ENCODE results near the gene SH2D3C. TPM values are rescaled to one million over a fixed set of nuclear protein-coding genes. Genes with fewer than 3 reads are reported as not detected.

Gene SH2D3C
- total and polyA plus RNA-seq, 10 of the 15 experiments (the other 5 are each of a cell fraction or from before 2014, with no cell fraction given) = 1.2 to 23.5 (median 16.2) TPM

DNA sequence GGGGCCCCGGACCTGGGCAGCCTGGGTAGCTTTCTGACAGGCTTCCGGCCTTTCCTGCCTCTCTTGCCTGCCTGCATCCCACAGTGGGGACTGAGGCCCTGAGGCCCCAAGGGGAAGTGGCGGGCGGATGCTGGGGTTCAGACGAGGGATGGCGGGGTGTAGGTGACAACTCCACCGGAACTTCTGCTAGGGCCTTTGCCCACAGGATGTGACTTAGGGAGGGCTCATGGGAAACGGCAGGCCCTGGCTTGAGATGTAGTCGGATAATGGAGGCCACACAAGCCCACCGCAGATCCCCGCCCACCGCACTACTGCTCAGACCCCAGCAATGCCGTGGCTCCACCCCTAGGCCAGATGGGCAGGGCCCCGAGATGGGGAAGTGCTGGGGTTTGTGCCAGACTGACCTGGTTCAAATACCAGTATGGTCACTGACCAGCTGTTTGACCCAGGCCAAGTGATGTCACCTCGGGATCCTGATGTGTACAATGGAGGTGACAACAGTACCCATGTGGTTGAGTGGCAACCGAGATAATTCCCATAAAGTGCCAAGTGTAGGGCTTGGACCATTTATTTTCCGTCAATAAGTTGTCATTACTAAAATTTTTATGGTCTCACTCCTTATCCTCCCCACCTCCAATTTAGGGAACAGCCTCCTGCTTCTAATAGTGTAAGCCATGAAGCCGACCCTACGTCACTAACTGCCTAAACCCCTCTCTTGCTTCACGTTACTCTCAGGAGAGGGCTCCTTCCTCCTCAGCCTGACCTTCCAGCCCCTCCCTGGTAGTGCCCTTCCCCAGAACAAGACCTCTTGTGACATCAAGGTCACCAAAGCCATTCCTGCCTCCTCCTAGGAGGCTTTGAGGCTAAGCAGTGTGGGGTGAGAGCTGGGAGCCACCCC lies 4.9 kb upstream of the SH2D3C start (continued):
- TF ChIP-seq, protein P1, sequence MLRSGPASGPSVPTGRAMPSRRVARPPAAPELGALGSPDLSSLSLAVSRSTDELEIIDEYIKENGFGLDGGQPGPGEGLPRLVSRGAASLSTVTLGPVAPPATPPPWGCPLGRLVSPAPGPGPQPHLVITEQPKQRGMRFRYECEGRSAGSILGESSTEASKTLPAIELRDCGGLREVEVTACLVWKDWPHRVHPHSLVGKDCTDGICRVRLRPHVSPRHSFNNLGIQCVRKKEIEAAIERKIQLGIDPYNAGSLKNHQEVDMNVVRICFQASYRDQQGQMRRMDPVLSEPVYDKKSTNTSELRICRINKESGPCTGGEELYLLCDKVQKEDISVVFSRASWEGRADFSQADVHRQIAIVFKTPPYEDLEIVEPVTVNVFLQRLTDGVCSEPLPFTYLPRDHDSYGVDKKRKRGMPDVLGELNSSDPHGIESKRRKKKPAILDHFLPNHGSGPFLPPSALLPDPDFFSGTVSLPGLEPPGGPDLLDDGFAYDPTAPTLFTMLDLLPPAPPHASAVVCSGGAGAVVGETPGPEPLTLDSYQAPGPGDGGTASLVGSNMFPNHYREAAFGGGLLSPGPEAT (IDR thresholded peaks at IDR 0.05; ENCODE audit: low read depth) = peak; percentile 55; the same call in 1 of the 2 replicates
- TF ChIP-seq SREBF1 (IDR thresholded peaks at IDR 0.05; ENCODE audit: low read length) (no peak), TCF3 (IDR thresholded peaks at IDR 0.05; ENCODE audit: borderline replicate concordance, insufficient read depth, low read depth, low read length) (no peak), DPF2 (IDR thresholded peaks at IDR 0.05) (peak; percentile 44; the same call in 1 of the 2 replicates), SUZ12 (IDR thresholded peaks at IDR 0.05; ENCODE audit: unreplicated experiment) (no peak), SMC3 (IDR thresholded peaks at IDR 0.05; ENCODE audit: borderline replicate concordance, low read length) (no peak), ZSCAN29 (IDR thresholded peaks at IDR 0.05) (no peak), SMARCA5 (IDR thresholded peaks at IDR 0.05) (no peak), NR2C1 (IDR thresholded peaks at IDR 0.05) (peak; percentile 15; the same call in 1 of the 2 replicates), RB1 (IDR thresholded peaks at IDR 0.05; ENCODE audit: borderline replicate concordance) (no peak), KLF5 (IDR thresholded peaks at IDR 0.05; ENCODE audit: partially characterized antibody) (no peak), POU2F2 (IDR thresholded peaks at IDR 0.05; ENCODE audit: borderline replicate concordance, low read depth, low read length) (no peak), CEBPB (IDR thresholded peaks at IDR 0.05; ENCODE audit: borderline replicate concordance in 1 of 2, low read depth in 2 of 2, low read length in 2 of 2) (no peak)
- TF ChIP-seq, protein P2, sequence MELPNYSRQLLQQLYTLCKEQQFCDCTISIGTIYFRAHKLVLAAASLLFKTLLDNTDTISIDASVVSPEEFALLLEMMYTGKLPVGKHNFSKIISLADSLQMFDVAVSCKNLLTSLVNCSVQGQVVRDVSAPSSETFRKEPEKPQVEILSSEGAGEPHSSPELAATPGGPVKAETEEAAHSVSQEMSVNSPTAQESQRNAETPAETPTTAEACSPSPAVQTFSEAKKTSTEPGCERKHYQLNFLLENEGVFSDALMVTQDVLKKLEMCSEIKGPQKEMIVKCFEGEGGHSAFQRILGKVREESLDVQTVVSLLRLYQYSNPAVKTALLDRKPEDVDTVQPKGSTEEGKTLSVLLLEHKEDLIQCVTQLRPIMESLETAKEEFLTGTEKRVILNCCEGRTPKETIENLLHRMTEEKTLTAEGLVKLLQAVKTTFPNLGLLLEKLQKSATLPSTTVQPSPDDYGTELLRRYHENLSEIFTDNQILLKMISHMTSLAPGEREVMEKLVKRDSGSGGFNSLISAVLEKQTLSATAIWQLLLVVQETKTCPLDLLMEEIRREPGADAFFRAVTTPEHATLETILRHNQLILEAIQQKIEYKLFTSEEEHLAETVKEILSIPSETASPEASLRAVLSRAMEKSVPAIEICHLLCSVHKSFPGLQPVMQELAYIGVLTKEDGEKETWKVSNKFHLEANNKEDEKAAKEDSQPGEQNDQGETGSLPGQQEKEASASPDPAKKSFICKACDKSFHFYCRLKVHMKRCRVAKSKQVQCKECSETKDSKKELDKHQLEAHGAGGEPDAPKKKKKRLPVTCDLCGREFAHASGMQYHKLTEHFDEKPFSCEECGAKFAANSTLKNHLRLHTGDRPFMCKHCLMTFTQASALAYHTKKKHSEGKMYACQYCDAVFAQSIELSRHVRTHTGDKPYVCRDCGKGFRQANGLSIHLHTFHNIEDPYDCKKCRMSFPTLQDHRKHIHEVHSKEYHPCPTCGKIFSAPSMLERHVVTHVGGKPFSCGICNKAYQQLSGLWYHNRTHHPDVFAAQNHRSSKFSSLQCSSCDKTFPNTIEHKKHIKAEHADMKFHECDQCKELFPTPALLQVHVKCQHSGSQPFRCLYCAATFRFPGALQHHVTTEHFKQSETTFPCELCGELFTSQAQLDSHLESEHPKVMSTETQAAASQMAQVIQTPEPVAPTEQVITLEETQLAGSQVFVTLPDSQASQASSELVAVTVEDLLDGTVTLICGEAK (IDR thresholded peaks at IDR 0.05; ENCODE audit: borderline replicate concordance) = peak; percentile 44; the same call in 1 of the 2 replicates
- TF ChIP-seq, protein P3, sequence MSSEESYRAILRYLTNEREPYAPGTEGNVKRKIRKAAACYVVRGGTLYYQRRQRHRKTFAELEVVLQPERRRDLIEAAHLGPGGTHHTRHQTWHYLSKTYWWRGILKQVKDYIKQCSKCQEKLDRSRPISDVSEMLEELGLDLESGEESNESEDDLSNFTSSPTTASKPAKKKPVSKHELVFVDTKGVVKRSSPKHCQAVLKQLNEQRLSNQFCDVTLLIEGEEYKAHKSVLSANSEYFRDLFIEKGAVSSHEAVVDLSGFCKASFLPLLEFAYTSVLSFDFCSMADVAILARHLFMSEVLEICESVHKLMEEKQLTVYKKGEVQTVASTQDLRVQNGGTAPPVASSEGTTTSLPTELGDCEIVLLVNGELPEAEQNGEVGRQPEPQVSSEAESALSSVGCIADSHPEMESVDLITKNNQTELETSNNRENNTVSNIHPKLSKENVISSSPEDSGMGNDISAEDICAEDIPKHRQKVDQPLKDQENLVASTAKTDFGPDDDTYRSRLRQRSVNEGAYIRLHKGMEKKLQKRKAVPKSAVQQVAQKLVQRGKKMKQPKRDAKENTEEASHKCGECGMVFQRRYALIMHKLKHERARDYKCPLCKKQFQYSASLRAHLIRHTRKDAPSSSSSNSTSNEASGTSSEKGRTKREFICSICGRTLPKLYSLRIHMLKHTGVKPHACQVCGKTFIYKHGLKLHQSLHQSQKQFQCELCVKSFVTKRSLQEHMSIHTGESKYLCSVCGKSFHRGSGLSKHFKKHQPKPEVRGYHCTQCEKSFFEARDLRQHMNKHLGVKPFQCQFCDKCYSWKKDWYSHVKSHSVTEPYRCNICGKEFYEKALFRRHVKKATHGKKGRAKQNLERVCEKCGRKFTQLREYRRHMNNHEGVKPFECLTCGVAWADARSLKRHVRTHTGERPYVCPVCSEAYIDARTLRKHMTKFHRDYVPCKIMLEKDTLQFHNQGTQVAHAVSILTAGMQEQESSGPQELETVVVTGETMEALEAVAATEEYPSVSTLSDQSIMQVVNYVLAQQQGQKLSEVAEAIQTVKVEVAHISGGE (CRISPR knock-in tag; IDR thresholded peaks at IDR 0.05) = no peak
- TF ChIP-seq, protein P4, sequence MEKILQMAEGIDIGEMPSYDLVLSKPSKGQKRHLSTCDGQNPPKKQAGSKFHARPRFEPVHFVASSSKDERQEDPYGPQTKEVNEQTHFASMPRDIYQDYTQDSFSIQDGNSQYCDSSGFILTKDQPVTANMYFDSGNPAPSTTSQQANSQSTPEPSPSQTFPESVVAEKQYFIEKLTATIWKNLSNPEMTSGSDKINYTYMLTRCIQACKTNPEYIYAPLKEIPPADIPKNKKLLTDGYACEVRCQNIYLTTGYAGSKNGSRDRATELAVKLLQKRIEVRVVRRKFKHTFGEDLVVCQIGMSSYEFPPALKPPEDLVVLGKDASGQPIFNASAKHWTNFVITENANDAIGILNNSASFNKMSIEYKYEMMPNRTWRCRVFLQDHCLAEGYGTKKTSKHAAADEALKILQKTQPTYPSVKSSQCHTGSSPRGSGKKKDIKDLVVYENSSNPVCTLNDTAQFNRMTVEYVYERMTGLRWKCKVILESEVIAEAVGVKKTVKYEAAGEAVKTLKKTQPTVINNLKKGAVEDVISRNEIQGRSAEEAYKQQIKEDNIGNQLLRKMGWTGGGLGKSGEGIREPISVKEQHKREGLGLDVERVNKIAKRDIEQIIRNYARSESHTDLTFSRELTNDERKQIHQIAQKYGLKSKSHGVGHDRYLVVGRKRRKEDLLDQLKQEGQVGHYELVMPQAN (conservative IDR thresholded peaks at IDR 0.05) = no peak

Data from GM12878 (cell line).